WERI-Rb-1 (cell line): Measurements from ENCODE around the gene ATXN1.

Experiments
- DNase-seq: peaks from one replicate; pipeline ENCODE4 v3.0.0-alpha.2; 2020
- H3K27ac ChIP-seq: fragments of 250-450 bp; sonication (Bioruptor Pico); 2 replicates; pipeline ENCODE4 v1.5.1; 2020; ENCODE audit warnings: mild to moderate bottlenecking, moderate library complexity
- H3K27me3 ChIP-seq: fragments of 250-450 bp; sonication (Bioruptor Pico); 2 replicates; pipeline ENCODE4 v1.5.1; 2021; ENCODE audit warnings: mild to moderate bottlenecking, low read depth, moderate library complexity; ENCODE audit not compliant: insufficient read depth, severe bottlenecking
- H3K36me3 ChIP-seq: fragments of 250-450 bp; sonication (Bioruptor Pico); 2 replicates; pipeline ENCODE4 v1.5.1; 2020; ENCODE audit warnings: mild to moderate bottlenecking, moderate library complexity
- H3K4me3 ChIP-seq: 2 replicates; pipeline ENCODE4 v1.5.1; 2011; ENCODE audit warnings: low read depth, mild to moderate bottlenecking, control low read depth, low read length
- H3K9me3 ChIP-seq: fragments of 250-450 bp; sonication (Bioruptor Pico); 2 replicates; pipeline ENCODE4 v1.5.1; 2021; ENCODE audit warnings: mild to moderate bottlenecking, moderate library complexity; ENCODE audit not compliant: severe bottlenecking
- CTCF ChIP-seq: IDR thresholded peaks from 2 replicates; pipeline ENCODE4 v1.5.1; 2011; ENCODE audit warnings: low read depth, mild to moderate bottlenecking, control low read depth, inconsistent platforms, low read length

Gene ATXN1

GRCh38 chr6:16450285-16450684, 311.0 kb downstream of the ATXN1 start:
- TF ChIP-seq CTCF = no peak
- H3K27me3 ChIP-seq = no peaks in the 10 kb centered on the region
- H3K4me3 ChIP-seq = no peak overlapping the region
- no peak overlapping the region for H3K27ac ChIP-seq
- H3K9me3 ChIP-seq = peaks cover 1% of the 10 kb centered on the region
- H3K36me3 ChIP-seq = no peaks in the 10 kb centered on the region
- no peak for DNase-seq

- Histone ChIP-seq H3K27me3 (no peaks in the 10 kb centered on the region), H3K36me3 (no peaks in the 10 kb centered on the region)
- no peak for DNase-seq
Measured at GRCh38 chr6:16446273-16446672, 315.0 kb downstream of the ATXN1 start.

GRCh38 chr6:16442031-16442430, 319.2 kb downstream of the ATXN1 start:
- no peaks in the 10 kb centered on the region for H3K36me3 ChIP-seq
- no peak overlapping the region for H3K27ac ChIP-seq
- no peak for TF ChIP-seq CTCF
- DNase-seq = no peak
- no peak overlapping the region for H3K4me3 ChIP-seq
- H3K27me3 ChIP-seq = no peaks in the 10 kb centered on the region
- H3K9me3 ChIP-seq = no peaks in the 10 kb centered on the region

More at GRCh38 chr6:16446273-16446672, 315.0 kb downstream of the ATXN1 start:
- Histone ChIP-seq H3K4me3 (no peak overlapping the region), H3K9me3 (no peaks in the 10 kb centered on the region), H3K27ac (no peak overlapping the region)
- no peak for TF ChIP-seq CTCF

GRCh38 chr6:16441262-16441661, 320.0 kb downstream of the ATXN1 start:
- DNase-seq = no peak
- Histone ChIP-seq H3K36me3 (no peaks in the 10 kb centered on the region), H3K27me3 (no peaks in the 10 kb centered on the region), H3K27ac (no peak overlapping the region), H3K4me3 (no peak overlapping the region), H3K9me3 (no peaks in the 10 kb centered on the region)
- TF ChIP-seq CTCF = no peak

- H3K36me3 ChIP-seq = no peaks in the 10 kb centered on the region
- no peak for TF ChIP-seq CTCF
- no peak for DNase-seq
- no peak overlapping the region for H3K27ac ChIP-seq
- H3K27me3 ChIP-seq = no peaks in the 10 kb centered on the region
- no peaks in the 10 kb centered on the region for H3K9me3 ChIP-seq
- no peak overlapping the region for H3K4me3 ChIP-seq
Measured at GRCh38 chr6:16440636-16441212, 320.5 kb downstream of the ATXN1 start.
